ENCODE data around the gene TANC1.

The TANC1 gene

DNA sequence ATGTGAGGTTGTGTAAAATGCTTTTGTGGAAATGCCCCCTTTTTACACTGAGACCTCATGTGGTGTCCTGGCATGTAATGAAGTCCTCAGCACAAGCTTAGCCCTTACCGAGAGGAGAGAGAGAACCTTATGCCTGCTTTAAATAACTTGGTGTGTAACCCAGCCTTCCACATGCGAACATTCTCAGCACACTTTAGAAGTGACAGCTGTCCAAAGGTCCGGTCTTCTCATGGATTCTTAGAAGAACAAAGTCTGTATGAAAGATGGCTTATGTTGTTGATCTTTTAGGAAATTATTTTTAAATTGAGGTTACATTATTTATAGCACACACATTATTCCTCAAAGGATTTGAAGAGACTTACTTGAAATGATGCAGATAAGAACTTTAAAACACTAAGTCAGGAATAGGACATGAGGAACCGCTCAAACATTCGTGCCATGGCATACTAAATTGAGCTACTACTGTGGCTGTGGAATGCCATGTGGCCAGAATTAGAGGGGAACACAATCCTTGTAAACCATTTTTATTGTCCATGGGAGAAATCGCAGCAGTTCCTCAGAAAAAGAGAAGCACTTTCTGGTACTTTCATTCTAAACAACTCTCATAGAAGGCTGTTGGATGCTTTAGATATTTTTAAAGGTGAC lies 238.4 kb downstream of the TANC1 start:
- no peak for DNase-seq

DNA sequence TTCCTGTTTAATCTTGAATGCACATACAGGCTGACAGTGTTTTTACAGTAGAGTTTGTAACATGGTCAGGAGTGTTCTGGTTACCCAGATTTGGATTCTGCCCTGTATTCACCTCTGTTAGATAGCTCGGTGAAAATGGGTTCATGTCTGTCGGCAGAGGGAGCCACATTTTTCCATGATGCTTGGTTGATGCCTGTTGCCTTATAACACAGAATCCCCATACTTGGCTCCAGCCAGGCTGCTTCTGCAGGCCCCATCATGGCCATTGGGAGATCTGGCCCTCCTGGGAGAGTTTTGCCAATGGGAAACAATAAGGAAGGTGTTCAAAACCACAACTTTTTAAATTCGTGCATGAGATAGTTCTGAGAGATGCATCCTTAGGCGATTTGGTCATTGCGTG lies 240.0 kb downstream of the TANC1 start:
- DNase-seq, result no peak

GRCh38 chr2:159209341-159210306 lies 241.2 kb downstream of the TANC1 start:
- peak; percentile 59 for DNase-seq

DNA sequence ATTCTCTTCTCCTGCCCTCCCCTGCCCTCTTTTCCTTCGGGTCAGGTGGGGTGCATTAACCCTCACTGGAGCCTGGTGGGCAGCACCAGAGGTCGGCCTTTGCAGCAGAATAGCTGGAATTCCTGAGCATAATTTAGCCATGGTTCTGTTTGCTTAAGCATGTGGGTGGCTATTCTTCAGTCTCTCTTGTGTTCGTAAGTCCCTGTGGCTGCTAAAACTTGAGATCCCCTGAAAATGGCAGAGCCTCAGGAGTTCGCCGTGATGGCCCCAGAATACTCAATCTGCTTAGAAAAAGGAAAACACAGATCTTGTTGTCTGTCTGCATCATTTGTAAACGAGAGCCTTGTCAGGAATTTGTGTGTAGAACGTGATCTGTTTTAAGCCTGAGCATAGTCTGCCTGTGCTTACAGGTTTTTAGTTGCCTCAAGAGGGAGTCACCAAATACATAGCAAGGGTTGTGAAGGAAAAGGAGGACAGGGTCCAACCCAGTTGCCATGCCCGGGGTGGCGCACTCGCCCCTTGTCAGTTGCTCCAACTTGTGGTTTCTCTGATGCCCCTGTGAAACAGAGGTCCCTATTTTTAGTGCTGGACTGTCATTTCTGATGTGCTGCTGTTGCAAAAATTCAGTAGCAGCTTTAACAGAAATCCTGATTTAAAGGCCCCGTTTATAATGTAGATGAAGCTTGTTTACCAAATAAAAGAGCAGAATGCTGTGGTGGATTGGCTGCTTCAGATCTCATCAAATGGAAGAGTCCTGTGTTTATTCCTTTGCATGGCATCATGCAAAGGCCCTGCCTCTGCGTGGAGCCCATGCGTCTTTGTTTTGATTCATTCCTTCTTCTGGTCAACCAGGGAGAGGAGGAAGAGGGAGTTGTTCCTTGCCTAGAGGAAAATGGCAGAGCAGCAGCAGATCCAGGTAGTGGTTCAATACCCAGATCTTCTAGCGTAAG lies 243.3 kb downstream of the TANC1 start:
- DNase-seq, result no peak

DNA sequence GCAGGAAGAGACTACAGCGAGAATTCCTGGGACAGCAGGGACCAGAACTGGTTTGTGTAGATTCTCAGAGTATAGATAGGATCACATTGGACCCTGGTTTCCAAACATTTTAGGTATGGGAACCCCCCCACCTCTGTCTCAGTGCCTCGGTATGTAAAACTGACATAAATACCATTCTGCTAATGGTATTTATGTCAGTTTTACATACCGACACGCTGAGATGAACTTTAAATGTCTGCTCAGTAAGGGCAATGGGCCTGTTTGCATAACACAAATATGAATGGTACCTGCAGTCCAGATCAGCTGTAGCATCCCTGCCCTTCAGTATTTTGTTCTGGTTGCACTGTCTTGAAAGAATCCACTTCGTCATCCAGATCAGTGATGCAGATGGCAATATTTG lies 244.9 kb downstream of the TANC1 start:
- no peak for DNase-seq

GRCh38 chr2:159214325-159214865 lies 246.0 kb downstream of the TANC1 start:
- no peak for DNase-seq

- no peak for DNase-seq
Measured at GRCh38 chr2:159215116-159215515, 246.7 kb downstream of the TANC1 start.

DNA sequence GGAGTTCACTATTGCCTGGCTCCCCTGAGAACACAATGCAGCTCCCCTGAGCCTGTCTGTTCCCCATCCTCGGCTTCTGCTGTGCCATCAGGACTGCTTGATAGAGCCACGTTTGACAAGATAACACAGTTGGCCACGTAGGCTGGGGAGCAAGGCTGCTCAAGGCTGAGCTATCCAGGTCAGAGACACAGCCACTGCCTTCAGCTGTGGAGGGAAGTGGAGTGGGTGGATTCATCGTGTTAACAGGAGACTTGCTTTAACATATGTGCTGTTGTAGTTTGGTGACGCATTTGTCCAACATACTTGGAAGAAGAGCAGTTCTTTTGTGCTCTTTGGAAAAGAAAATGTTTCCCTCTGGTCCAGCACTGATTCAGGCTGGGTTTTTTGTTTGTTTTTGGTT lies 249.2 kb downstream of the TANC1 start:
- no peak for DNase-seq

DNA sequence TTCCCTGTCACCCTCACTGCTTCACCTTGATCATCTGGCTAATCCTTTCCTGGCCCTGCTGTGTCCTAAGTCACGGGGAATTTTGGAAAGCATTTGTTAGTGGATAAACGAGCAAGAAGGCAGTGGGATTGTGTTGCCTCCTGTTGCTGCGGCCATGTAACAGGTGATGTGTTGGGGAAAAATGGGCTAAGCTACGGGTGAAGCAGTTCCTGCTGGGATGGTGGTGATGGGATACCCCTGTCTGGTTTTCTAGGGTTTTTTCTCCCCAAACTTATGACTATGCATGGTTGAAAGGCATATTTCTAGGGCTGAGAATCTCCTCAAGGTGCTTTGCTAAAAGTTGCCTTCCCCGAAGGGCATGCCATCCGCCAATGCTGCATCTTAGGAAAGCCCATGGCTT lies 249.9 kb downstream of the TANC1 start:
- no peak for DNase-seq

- no peak for DNase-seq
Measured at GRCh38 chr2:159219394-159219998, 251.1 kb downstream of the TANC1 start.

DNA sequence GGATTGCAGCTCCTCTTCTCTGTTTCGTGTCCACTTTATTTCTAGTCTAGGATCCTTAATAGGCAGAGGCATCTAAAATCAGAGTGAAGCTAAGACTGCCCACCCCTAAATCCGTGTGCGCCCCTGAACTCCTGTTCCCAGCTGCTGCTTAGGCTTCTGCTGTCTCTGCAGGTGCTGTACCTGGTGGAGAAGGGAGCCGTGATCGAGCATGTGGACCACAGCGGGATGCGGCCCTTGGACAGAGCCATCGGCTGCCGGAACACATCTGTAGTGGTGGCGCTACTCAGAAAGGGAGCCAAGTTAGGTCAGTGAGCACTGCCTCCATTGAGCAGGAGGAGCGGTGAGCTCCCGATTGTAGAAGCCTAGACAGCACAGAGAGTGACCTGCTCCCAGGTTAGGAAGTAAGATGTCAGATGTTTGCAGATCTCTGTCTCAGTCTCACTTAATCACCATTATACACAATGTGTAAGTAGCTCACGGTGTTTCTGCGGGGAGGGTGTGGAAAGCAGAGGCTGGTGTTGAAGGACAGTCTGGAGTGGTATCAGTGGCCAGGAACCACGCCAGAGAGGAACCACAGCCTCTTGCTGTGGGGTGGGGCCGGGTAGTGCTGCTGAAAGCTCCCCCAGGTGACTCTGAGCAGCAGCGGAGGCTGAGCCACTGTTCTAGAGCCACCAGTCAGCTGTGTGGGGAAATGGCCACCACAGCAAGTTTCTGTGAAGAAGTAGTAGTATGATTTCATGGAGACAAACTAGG lies 255.8 kb downstream of the TANC1 start:
- no peak for DNase-seq

DNA sequence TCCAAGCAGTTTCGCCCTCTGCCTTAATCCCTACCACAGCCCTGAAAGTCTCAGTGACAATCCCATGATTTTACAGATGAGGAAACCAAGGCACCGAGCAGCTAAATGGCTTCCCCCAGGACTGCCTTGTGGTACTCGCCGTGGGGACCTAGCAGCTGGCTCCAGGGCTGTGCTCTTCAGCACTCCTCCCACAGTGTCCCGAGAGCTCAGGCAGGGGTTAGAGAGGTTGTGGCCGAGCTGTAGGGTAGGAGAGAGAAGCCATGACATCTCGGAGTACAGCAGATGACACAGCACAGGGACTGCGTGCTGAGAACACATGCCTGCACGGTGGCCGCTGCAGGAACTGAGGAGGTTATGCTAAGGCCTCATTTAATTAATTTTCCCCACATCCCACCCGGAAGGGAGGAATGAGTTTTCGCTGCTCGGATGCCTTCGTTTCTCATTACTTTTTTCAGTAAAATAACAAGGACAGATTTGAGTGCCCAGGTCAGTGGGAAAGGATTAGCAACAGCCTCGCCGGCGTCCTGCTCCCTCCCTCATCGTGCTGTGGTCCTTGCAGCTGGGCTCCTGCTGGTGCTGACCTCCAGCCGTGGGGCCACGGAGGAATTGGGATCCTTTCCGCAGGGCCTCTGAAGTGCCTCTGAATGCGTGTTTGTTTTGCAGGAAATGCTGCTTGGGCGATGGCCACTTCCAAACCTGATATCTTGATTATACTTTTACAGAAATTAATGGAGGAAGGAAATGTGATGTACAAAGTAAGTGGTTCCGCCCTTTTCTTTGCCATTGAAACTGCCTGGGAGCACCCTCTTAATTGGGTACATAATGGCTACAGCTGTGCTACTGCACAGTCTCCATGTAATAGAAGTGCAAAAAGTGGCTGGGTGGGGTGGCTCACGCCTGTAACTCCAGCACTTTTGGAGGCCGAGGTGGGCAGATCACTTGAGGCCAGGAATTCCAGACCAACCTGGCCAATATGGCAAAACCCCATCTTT lies 256.9 kb downstream of the TANC1 start:
- no peak for DNase-seq

GRCh38 chr2:159226059-159226461 lies 257.6 kb downstream of the TANC1 start:
- peak; percentile 13 for DNase-seq

DNA sequence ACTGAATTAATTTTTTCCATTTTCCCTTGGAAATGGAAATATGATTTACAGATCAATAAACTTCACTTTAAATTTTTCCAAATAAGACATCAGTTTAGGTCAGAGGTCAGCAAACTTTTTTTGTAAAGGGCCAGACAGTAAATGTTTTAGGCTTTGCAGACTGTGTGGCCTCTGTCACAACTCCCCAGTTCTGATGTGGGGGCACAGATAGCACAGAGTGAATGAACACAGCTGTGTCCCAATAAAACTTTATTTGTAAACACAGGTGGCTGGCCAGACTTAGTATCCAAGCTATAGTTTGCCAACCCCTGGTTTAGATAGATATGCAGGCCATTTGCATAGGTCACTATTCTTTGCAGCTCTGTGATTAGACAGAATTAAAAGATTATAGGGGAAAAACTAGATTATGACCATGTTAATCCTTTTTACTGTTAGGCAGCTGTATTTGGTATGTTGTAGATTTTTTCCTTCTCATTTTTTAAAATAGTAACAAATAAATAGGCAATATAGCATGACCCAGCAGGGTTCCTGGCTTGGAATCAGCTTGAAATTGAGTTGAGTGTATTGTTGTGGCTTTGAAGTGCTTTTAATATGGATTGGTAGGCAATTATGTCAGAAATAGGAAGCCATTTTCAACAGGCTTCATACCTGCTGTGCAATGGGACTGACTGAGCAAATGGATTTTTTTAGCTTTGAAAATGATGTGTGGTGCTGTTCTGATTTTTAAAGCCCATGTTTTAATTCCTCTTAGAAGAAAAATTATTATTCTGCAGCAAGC lies 258.4 kb downstream of the TANC1 start:
- no peak for DNase-seq

DNA sequence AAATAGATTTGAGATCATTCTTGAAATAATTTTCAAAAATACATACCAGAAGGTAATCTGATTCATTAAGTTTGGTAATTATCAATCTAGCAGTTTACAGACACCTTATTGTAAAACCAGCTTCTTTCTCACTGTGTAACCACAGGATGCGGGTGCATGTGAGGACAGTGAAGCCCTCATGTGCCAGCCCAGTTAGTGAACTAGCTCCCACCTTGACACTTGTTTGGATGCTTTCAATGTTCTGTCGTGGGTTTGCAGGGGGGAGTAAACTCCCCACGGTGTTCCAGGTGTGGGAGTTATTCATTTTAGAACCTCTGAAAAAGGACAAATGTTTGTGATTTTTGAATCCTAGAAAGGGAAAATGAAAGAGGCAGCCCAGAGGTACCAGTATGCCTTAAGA lies 259.0 kb downstream of the TANC1 start:
- no peak for DNase-seq

- DNase-seq, result no peak
Measured at GRCh38 chr2:159228081-159228581, 259.7 kb downstream of the TANC1 start.

DNA sequence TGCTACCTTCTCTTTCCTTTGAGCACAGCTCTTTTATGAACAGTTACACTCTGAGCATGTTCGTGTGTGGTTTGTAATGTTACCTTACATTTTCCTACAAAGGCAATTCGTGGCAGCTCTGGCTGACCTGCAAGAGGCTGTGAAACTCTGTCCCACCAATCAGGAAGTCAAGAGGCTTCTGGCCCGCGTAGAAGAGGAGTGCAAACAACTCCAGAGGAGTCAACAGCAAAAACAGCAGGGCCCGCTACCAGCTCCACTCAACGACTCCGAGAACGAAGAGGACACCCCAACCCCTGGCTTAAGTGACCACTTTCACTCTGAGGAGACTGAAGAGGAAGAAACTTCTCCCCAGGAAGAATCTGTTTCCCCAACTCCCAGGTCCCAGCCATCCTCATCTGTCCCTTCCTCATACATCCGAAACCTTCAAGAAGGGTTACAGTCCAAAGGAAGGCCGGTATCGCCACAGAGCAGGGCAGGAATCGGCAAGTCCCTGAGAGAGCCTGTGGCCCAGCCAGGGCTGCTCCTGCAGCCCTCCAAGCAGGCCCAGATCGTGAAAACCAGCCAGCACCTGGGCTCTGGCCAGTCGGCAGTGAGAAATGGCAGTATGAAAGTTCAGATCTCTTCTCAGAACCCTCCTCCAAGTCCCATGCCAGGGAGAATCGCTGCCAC lies 261.2 kb downstream of the TANC1 start:
- DNase-seq, result no peak

DNA sequence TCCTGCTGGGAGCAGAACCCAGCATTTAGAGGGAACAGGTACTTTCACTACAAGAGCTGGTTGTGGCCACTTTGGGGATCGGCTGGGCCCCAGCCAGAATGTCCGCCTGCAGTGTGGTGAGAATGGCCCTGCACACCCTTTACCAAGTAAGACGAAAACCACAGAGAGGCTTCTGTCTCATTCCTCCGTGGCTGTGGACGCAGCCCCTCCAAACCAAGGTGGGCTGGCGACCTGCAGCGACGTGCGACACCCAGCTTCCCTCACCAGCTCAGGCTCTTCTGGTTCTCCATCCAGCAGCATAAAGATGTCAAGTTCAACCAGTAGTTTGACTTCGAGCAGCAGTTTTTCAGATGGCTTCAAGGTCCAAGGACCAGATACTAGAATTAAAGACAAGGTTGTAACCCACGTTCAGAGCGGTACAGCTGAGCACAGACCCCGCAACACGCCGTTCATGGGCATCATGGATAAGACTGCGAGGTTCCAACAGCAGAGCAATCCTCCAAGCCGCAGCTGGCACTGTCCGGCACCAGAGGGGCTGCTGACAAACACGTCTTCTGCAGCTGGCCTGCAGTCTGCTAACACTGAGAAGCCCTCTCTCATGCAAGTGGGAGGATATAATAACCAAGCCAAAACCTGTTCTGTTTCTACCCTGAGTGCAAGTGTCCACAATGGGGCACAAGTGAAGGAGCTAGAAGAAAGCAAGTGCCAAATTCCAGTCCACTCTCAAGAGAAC lies 261.9 kb downstream of the TANC1 start:
- DNase-seq, result no peak

All from CD4-positive, alpha-beta T cell treated with Interleukin-6 for 4 hours (primary cell).